ENCODE results near the gene PKP3. TPM values are rescaled to one million over a fixed set of nuclear protein-coding genes. Genes with fewer than 3 reads are reported as not detected.

The PKP3 gene
- polyA plus RNA-seq, 1 donor (not counting 4 experiments of a cell fraction or from before 2014, with no cell fraction given) = 125 TPM

- TF ChIP-seq, protein P1, sequence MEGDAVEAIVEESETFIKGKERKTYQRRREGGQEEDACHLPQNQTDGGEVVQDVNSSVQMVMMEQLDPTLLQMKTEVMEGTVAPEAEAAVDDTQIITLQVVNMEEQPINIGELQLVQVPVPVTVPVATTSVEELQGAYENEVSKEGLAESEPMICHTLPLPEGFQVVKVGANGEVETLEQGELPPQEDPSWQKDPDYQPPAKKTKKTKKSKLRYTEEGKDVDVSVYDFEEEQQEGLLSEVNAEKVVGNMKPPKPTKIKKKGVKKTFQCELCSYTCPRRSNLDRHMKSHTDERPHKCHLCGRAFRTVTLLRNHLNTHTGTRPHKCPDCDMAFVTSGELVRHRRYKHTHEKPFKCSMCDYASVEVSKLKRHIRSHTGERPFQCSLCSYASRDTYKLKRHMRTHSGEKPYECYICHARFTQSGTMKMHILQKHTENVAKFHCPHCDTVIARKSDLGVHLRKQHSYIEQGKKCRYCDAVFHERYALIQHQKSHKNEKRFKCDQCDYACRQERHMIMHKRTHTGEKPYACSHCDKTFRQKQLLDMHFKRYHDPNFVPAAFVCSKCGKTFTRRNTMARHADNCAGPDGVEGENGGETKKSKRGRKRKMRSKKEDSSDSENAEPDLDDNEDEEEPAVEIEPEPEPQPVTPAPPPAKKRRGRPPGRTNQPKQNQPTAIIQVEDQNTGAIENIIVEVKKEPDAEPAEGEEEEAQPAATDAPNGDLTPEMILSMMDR (optimal IDR thresholded peaks at IDR 0.05 in 1 of 3, IDR thresholded peaks at IDR 0.05 in 1 of 3, conservative IDR thresholded peaks at IDR 0.05 in 1 of 3; ENCODE audit: extremely low read depth in 1 of 3, insufficient read depth in 2 of 3, low read length in 3 of 3) = no peak
- H3K36me3 ChIP-seq (ENCODE audit: control insufficient read depth in 2 of 2, extremely low read depth in 1 of 2, insufficient read depth in 2 of 2, low read length in 2 of 2) = peaks cover 0 to 13% of the 10 kb centered on the region in 2 experiments
- no peak for DNase-seq (ENCODE audit: low read depth, low spot score)
- no peaks in the 10 kb centered on the region for H3K27me3 ChIP-seq (ENCODE audit: control insufficient read depth, extremely low read depth, insufficient read depth, low read length)
- H3K4me1 ChIP-seq (ENCODE audit: control insufficient read depth, extremely low read depth, insufficient read depth, low read length) = no peaks in the 10 kb centered on the region
- no peaks in the 10 kb centered on the region for H3K9me1 ChIP-seq (ENCODE audit: control insufficient read depth, extremely low read depth, insufficient read depth, low read length)
- H3K9ac ChIP-seq (ENCODE audit: control insufficient read depth, extremely low read depth, insufficient read depth, low read length) = no peak overlapping the region
- dilution Hi-C loops (cut with MboI; ENCODE audit: extremely low pct_ligation_motif_present, low sequenced_read_pairs) = no loop called here
- H3K4me3 ChIP-seq (ENCODE audit: control insufficient read depth in 2 of 3, extremely low read depth in 1 of 3, insufficient read depth in 2 of 3, low read depth in 1 of 3, low read length in 3 of 3) = no peak overlapping the region
- H2AFZ ChIP-seq (ENCODE audit: control insufficient read depth, low read length) = no peak overlapping the region
- H3K27ac ChIP-seq (ENCODE audit: control insufficient read depth, insufficient read depth, low read length) = no peak overlapping the region
- no peaks in the 10 kb centered on the region for H3K79me2 ChIP-seq (ENCODE audit: control insufficient read depth, insufficient read depth, low read length)
- FAIRE-seq = no peak
- no peak overlapping the region for H3K4me2 ChIP-seq (ENCODE audit: control insufficient read depth, extremely low read depth, insufficient read depth, low read depth, low read length)
- H4K20me1 ChIP-seq (ENCODE audit: control insufficient read depth, extremely low read depth, insufficient read depth, low read length) = no peaks in the 10 kb centered on the region
- no peaks in the 10 kb centered on the region for H3K9me3 ChIP-seq (ENCODE audit: control insufficient read depth, low read depth, low read length)
Measured at GRCh38 chr11:428295-428694, 34.3 kb downstream of the PKP3 start.

DNA sequence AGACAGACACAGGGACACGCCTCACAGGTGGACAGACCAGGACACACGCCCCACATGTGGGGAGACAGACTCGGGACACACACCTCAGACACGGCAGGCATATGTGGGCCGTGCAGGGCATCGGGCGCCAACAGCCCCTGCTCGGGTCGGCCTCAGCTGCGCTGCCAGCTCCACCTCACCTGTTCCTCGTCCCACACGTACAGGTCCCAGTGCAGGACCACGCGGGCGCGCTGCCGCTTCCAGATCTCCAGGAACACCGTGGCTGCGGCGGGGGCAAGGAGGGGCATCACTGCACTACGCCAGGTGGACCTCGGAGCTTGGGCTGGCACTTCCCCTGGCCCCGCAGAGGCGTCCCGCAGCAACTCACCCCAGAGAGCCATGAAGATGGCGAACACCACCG lies 35.4 kb downstream of the PKP3 start:
- Histone ChIP-seq H3K36me3 (ENCODE audit: control insufficient read depth in 2 of 2, extremely low read depth in 1 of 2, insufficient read depth in 2 of 2, low read length in 2 of 2) (peaks cover 0 to 12% of the 10 kb centered on the region in 2 experiments), H3K4me2 (ENCODE audit: control insufficient read depth, extremely low read depth, insufficient read depth, low read depth, low read length) (no peak overlapping the region), H3K27me3 (ENCODE audit: control insufficient read depth, extremely low read depth, insufficient read depth, low read length) (no peaks in the 10 kb centered on the region), H3K9me3 (ENCODE audit: control insufficient read depth, low read depth, low read length) (no peaks in the 10 kb centered on the region), H3K4me1 (ENCODE audit: control insufficient read depth, extremely low read depth, insufficient read depth, low read length) (no peaks in the 10 kb centered on the region), H3K79me2 (ENCODE audit: control insufficient read depth, insufficient read depth, low read length) (no peaks in the 10 kb centered on the region), H4K20me1 (ENCODE audit: control insufficient read depth, extremely low read depth, insufficient read depth, low read length) (no peaks in the 10 kb centered on the region), H3K4me3 (ENCODE audit: control insufficient read depth in 2 of 3, extremely low read depth in 1 of 3, insufficient read depth in 2 of 3, low read depth in 1 of 3, low read length in 3 of 3) (no peak overlapping the region), H2AFZ (ENCODE audit: control insufficient read depth, low read length) (no peak overlapping the region), H3K9me1 (ENCODE audit: control insufficient read depth, extremely low read depth, insufficient read depth, low read length) (no peaks in the 10 kb centered on the region), H3K27ac (ENCODE audit: control insufficient read depth, insufficient read depth, low read length) (no peak overlapping the region), H3K9ac (ENCODE audit: control insufficient read depth, extremely low read depth, insufficient read depth, low read length) (no peak overlapping the region)
- DNase-seq (ENCODE audit: low read depth, low spot score) = no peak
- FAIRE-seq = no peak
- dilution Hi-C loops (cut with MboI; ENCODE audit: extremely low pct_ligation_motif_present, low sequenced_read_pairs) = no loop called here
- TF ChIP-seq, protein P1 (optimal IDR thresholded peaks at IDR 0.05 in 1 of 3, IDR thresholded peaks at IDR 0.05 in 1 of 3, conservative IDR thresholded peaks at IDR 0.05 in 1 of 3; ENCODE audit: extremely low read depth in 1 of 3, insufficient read depth in 2 of 3, low read length in 3 of 3) = no peak
- TF ChIP-seq EZH2 (IDR thresholded peaks at IDR 0.05; ENCODE audit: low read length) = no peak
